Endothelial cell of hepatic sinusoid (primary cell): ENCODE results near the gene MATN3.
"Not testable (repeated sequence)": the region's sequence is repeated elsewhere in the genome, so short reads cannot be mapped to it uniquely, and the experiment has no call there.

Source experiments
- in situ Hi-C: cut with HindIII; loops from 2 replicates; pipeline ENCODE4 v1.10.0; 2017; ENCODE audit warnings: low sequenced_read_pairs

The MATN3 gene, protein sequence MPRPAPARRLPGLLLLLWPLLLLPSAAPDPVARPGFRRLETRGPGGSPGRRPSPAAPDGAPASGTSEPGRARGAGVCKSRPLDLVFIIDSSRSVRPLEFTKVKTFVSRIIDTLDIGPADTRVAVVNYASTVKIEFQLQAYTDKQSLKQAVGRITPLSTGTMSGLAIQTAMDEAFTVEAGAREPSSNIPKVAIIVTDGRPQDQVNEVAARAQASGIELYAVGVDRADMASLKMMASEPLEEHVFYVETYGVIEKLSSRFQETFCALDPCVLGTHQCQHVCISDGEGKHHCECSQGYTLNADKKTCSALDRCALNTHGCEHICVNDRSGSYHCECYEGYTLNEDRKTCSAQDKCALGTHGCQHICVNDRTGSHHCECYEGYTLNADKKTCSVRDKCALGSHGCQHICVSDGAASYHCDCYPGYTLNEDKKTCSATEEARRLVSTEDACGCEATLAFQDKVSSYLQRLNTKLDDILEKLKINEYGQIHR

DNA sequence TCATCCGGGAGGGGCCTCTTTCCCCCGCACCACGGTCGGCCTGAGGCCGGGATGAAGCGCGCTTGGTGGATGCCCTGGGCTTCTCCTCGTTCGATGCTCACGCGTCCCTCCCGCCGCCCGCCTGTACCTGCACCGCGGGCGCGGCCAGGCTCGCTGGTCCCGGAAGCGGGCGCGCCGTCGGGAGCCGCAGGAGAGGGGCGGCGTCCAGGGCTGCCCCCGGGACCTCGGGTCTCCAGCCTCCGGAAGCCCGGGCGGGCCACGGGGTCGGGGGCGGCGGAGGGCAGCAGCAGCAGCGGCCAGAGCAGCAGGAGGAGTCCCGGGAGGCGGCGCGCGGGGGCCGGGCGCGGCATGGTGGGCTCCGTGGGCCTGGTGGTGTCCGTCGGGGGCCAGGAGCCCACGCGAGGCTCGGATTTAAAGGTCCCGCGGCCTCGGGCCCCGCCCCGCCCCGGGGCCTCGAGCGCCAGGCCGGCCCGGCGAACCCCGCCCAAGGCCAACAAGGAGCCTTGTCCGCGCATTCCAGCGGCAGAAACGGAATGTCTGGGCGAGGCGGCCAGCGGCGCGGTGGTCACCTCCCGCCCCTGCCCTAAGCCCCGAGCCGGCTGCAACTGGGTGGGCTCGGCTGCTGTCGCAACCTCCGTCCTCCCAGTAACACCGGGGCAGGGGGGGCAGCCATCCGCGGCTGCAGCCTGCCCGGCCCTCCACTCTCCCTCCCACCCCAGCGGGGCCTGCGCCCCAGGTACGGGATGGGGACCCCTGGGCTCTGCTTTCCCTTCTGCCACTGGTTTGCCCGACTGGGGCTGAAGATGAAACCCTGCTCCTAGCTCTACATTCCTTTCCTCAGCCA, at the start of gene MATN3:
MATN3 (minus strand) TSS at position 387 of the 844 bp plus-strand sequence; CDS start at position 350, 37 bp downstream.
- in situ Hi-C loops: loop anchor here (5.0 kb wide), 1 partner anchor 50 kb away; no protein-coding TSS in a partner anchor

DNA sequence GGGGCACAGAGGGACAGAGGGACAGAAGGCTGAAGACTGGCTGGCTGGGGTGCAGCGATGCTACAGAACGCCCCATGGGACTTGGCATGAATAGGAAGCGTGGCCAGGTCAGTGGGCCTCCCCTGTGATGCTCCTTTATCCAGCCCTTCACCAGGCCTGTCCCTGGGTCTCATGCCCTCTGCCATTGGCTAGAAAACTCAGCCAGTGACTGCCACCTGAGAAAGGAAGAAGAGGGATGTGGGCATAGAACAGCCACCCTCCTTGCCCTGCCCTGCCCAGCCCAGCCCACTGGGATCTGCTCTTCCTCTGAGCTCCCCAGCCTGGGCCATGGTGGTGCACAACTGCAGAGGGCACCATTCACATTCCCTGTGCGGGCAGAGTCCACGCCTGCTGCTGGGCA, 49.5 kb upstream of the MATN3 start:
- in situ Hi-C loops: no loop called here

DNA sequence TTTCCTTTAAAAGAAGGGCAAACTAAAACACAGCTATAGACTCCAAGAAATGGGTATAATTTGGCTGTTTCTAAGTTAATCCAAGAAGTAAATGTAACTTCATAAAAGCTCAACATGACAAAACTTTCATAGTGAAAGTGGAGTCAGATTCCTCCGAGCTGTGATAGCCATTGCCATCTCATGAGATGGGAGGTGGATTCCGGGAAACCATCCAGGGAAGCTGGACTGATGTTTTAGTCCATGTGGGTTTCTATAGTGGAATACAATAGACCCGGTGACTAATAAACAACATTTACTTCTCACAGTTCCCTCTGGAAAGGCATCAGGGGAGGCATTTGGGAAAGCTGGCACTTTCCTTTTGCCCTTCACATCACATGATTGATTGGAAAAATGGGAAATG, 49.0 kb upstream of the MATN3 start:
- in situ Hi-C loops: no loop called here

DNA sequence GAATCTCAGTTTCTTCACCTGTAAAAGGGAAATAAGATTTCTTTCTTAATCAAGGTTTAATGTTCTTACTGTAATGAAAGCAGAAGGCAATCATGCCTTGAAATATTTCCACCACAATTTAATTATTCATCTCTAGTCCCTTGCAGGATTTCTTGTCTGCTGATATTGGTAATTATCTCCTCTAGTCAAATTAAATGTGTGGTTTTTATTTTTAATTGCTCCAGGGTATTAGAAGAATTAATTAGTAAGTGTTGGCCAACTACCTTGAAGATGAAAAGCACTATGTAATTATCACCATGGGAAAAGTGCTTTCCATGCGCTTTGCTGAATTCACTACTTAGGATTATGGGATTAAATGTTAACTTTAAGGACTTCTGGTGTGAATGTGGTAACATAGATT, 47.6 kb upstream of the MATN3 start:
- in situ Hi-C loops: no loop called here

DNA sequence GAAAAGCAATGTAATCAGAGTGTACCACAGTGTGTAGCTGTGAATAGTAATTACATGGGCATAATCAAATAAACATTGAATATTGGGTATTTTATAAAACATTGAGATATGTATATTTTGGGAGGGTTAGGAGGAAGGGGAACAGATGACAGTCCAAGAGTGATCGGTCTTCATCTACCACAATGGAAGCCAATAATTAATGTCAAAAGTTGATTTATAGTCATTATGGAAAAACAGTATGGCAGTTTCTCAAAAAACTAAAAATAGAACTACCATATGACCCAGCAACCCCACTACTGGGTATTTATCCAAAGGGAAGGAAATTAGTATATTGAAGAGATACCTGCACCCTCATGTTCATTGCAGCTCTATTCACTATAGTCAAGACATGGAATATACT, 44.8 kb upstream of the MATN3 start:
- in situ Hi-C loops: no loop called here

DNA sequence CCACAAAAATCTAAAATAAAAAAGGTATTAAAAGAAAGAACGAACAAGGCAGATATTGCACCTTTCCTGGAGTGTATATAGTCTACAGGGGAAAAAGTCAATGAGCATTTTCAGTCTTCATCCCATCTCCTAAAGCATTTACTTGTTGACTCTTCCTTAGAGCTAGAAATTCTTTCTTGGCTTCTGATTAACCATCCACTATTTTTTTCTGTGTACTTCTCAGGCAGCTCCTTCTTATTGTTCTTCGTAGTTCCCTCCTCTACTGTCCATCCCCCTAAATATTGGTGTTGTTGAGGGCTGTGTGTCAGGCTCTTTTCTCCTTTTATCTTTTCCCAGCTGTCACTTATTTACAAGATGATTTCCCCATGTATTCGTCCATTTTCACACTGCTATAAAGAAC, 42.5 kb upstream of the MATN3 start:
- in situ Hi-C loops: no loop called here

DNA sequence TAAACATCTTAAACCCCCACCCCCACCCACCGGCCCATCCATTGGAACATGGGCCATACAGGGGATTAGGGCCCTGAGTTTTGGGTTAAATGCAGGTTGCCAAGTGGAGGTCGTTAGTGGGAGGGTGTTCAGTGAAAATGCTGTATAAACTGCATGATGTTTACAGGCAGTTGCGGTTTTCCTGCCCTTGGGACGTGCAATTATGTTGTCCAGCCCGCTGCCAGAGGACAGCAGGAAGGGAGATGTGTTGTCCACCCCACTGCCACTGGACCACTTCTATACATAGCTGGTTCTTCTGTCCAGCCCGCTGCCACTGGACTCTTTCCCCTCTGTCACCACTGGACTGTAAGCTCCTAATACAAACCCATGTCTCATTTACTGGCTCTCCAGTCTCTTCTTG, 41.7 kb upstream of the MATN3 start:
- in situ Hi-C loops: no loop called here

DNA sequence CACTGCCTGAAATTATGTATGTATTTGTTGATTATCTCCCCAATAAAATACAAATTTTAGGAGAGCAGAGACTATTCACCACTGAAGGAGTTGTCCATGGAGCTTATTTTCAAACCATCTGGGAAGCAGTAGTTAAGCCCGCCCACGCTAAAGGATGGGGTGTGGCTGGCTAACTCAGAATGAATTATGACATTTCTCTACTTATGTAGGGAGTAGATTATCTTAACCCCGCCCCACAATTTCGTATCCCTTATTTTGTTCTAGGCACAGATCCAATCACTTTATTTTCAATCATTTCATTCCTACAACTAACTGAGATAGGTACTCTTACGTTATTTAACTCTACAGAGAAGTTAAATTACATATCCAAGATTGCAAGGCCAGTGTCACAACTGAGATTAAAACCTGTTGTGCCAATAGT, 40.4 kb upstream of the MATN3 start:
- in situ Hi-C loops: no loop called here

DNA sequence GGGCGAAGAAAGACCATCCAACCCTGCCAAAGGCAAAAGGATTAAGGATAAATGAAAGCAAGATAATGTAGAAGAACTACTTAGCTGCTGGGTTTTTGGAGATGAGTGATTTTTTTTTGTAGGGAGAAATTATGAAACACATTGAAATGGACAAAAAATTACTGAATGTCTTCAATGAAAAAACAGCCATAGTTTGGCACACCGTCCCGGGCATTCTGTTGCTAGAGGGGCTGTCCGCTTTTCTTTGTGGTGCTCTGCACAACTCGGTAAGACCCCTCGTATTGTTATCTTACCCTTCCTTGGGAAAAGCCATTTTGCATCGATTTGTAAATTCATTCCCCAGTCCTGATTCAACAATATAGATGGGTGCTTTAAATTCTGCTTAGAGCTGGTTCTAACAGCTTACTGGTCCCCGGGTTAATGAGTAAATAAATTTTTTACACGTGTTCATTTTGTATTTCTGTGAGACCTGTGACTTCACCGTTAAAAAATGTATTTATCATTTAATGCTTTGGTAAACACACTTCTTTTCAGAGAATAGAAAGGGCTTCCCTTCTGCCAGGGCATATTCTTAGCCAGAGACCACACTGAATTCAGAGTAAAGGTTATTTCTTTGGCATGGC, 39.9 kb upstream of the MATN3 start:
- in situ Hi-C loops: no loop called here

DNA sequence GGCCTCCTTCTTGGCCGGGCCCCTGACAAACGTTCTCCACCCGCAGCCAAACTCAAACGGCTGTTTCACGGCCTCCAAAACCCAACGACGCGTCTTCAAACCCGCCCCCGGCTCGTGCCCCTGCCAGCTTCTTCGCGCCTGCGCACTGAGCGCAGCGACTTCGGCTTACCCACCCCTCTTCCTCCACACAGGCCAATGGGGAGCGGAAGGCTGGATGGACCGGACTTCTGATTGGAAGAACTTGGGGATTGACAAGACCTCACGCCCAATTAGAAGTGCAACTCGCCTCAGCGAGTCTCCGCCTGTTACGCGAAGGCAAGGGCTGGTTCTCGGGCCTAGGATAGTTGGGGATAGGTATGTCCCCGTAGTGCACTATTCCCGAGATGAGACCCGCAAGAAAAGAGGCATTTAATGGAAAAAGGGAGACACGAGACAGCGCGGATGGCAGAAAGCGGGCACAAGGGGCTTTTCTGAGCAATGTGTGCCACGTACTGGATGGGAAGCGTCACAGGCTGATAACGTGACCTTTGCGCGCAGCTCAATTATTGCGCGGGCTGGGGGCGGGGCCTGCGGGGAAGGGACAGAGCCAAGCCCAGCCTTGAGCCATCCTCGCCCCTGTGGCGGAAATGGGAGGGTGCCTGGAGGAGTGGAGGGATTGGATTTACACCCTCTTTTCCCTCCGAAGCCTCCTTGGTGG, 39.2 kb upstream of the MATN3 start, which contains the start of gene LAPTM4A:
LAPTM4A (minus strand) TSS at position 97 of the 697 bp plus-strand sequence. CDS start 108 bp downstream, outside the sequence.
- in situ Hi-C loops: no loop called here

DNA sequence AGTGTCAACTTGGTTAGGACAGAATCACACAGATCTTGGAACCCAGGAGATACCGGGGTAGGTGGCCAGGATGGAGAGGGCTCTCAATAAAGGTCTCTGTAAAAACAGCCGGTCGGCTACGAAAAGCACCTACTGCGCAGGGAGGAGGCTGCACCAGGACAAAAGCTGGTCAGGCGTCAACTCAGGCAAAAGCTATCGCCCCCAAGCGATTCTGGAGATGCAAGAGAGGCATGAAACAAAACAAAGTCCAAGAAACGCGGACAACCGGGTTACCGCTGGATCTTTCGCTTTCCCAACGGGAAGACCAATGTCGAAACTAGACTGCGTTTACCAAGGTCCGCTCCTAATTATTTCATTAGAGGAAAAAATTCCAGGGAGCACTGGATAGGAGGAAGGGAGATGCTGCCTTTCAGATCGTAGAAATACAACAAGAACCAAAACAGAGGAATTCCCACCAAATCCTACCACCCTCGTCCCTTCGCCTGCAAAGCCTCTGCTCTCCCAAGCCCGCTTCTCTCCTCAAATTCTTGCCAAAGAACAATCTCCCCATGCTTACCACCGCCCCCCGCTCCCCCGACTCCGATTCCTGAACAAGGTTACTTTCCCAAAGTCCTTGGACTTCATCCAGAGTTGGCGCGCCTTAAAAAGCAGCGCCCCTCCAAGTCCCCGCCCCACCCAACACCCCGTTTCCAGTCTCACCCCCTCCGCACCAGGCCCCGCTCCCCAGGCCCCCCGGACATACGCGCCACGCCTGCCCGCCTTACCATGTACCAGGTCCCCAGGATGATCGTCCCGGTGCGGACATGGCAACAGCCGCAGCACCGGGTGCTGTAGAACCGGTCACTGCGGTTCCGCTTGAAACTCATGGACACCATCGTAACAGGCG, 38.4 kb upstream of the MATN3 start:
- in situ Hi-C loops: no loop called here

DNA sequence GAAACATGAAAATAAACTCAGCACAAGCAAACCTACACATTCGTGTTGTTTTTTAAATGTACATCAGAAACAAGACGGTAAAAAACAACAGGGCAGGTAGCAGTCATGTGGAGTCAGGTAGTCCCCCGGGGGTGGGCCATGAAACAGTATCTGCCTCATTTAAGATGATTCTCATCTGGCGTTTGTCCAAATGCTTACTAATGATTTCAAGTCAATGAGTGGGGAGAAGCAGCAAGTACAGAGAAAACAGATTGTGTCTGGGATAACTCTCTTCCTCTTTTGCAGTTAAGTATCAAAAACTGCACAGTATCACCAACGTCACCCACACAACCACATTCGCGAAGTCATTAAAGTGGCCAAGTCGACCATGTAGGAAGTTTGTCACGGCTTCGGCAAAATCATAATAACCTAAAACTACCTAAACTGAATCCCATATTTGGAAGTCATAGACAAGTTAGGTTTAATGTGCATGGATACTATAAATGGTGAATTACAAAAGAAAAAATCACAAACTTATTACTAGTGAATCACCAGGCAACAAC, 37.7 kb upstream of the MATN3 start:
- in situ Hi-C loops: no loop called here

DNA sequence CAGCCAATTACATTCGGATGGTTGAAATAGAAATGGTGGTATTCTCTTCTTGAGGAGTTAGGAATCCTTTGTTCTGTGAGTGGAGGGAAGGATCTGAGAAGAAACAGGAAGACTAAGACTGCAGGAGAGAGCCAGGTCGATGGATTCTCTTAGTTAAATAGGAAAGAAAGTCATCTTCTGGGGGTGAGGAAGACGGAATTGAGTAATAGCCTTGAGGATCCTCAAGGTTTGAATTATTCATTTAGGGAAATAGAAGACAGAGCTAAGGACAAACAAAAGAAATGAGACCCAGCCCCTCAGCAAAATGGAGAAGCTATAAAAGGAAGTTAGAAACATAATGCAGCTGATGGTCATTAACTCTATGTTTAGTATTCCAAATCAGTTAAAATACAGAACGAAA, 37.2 kb upstream of the MATN3 start:
- in situ Hi-C loops: no loop called here

DNA sequence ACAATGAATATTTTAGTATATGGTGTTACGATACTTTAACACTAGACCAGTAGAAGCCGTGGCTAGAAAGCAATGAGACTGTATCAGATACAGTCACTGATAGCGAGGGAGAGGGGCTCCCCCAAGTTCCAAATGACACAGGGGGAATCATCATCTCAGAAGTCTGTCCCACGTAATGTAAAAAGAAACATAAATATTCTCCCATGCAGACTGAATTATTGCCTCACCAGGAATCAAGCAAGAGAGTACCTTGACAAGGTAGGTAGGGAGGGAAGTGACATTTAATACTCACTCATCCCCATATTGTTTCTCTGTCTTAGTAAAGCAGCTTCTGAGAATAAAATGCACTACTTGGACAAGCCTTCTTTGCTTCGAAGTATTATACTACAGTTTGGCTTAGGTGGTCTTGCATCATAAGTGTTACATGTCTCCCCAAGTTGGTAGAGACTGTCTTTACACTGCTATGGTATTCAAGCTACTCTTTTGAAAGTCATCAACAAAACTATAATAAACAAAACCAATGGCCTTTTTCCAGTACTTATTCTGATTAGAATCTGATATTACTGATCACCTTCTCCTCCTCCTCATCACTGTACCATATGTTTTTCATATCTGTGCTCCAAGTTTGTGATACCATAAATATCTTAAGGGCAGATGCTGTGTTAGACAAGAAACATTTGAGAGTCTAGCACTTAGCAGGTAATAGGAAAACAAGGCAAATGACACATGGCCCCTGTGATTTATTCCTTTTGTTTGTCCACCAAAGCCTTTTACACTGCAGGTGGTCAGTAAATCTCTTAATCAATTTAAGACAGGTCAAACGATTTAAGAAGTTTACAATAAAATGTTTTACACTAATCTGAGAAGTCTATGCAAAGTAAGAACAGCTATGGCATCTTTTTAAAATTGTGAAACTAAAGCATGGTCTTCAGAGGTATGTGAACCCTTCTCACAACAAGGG, 36.3 kb upstream of the MATN3 start:
- in situ Hi-C loops: no loop called here

DNA sequence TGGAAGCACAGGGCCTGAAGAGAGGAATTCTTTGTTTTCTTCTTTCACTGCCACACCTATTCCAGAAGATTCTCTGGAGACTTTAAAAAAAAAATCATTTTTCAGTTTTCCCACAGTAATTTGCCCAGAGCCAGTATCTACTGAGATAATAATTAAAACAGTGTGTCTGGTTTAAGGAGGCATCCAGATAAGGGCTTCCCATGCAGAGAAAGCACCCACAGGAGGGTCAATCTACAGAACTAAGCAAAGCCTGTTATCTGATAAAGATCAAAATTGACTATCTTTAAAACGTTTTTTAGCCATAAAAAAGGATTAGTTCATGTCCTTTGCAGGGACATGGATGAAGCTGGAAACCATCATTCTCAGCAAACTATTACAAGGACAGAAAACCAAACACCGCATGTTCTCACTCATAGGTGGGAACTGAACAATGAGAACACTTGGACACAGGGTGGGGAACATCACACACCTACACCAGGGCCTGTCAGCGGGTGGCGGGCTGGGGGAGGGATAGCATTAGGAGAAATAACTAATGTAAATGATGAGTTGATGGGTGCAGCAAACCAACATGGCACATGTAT, 33.3 kb upstream of the MATN3 start:
- in situ Hi-C loops: not testable (repeated sequence)

DNA sequence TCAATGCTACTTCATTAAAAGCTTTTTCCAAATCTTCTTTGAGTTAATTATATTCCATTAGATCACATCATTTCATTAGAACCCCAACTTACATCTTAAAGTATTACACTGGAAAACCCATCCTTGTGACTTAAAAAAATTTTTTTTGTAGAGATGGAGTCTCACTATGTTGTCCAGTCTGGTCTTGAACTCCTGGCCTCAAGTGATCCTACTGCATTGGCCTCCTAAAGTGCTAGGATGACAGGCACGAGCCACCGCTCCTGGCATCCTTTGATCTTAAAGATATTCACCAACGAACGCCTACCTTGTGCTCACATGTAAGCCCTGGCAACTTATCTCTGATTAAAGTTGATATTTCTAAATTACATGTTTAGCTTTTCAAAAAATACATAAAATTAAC, 32.3 kb upstream of the MATN3 start:
- in situ Hi-C loops: no loop called here

DNA sequence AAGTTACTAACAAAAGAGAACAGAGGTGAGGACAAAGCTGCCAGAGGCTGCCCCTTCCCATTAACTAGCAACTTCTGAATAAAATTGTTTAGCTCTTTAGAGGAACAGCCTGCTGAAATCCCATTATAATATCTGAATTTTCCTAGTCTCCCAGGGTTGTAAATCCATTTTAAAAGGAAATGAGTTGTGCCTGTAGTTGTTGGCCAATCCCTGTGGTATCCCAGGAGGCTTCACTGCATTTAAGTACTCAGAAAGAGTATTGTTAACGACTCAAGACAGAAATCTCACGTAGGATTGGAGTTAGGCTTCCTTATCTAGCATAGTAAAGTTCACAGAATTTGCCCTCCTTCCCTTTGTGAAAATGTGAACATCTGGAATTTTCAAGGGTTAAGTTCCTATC, 30.1 kb upstream of the MATN3 start:
- in situ Hi-C loops: no loop called here
